NCI-H748 (cell line): ENCODE results near the gene FDPS.
"Not testable (repeated sequence)": the region's sequence is repeated elsewhere in the genome, so short reads cannot be mapped to it uniquely, and the experiment has no call there.

ENCODE experiments used
- DNase-seq: peaks from one replicate; lab custom pipeline; 2025; ENCODE audit not compliant: unreplicated experiment; lab: John Stamatoyannopoulos, UW

Gene FDPS

DNA sequence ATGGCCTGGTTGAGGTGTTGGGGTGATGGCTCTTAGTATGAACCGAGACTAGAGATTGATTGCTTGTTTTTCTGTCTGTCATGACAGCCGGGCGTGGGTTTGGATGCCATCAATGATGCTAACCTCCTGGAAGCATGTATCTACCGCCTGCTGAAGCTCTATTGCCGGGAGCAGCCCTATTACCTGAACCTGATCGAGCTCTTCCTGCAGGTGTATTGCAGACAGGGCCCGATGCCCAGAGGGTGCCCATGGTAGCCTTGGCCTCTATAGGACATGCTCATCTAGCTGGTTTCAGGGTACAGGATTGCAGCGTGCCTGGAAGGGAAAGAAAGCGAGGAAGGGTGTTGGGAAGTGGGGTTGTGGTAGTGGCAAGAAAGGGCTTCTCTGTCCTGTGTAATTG is 9.4 kb downstream of the FDPS start:
- no peak for DNase-seq

DNA sequence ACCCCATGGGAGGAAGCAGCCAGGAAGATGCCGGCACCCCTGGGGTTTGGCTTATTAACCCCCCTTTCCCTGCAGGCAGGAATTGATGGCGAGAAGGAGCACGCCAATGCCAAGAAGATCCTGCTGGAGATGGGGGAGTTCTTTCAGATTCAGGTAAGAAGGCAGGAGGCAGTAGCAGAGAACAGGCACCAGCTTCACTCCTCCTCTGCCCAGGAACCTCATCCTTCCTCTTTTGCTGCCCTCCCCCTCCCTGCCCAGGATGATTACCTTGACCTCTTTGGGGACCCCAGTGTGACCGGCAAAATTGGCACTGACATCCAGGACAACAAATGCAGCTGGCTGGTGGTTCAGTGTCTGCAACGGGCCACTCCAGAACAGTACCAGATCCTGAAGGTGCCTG is 10.9 kb downstream of the FDPS start:
- DNase-seq = no peak

DNA sequence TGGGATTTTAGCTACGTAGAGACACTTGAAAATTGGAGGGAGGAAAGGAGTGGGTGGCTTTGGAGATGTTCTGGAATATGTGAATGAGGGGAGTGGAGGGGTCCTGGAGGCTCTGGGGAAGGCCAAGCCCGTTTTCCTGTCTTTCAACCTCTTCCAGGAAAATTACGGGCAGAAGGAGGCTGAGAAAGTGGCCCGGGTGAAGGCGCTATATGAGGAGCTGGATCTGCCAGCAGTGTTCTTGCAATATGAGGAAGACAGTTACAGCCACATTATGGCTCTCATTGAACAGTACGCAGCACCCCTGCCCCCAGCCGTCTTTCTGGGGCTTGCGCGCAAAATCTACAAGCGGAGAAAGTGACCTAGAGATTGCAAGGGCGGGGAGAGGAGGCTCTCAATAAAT is 11.6 kb downstream of the FDPS start:
- DNase-seq = peak; percentile 74

DNA sequence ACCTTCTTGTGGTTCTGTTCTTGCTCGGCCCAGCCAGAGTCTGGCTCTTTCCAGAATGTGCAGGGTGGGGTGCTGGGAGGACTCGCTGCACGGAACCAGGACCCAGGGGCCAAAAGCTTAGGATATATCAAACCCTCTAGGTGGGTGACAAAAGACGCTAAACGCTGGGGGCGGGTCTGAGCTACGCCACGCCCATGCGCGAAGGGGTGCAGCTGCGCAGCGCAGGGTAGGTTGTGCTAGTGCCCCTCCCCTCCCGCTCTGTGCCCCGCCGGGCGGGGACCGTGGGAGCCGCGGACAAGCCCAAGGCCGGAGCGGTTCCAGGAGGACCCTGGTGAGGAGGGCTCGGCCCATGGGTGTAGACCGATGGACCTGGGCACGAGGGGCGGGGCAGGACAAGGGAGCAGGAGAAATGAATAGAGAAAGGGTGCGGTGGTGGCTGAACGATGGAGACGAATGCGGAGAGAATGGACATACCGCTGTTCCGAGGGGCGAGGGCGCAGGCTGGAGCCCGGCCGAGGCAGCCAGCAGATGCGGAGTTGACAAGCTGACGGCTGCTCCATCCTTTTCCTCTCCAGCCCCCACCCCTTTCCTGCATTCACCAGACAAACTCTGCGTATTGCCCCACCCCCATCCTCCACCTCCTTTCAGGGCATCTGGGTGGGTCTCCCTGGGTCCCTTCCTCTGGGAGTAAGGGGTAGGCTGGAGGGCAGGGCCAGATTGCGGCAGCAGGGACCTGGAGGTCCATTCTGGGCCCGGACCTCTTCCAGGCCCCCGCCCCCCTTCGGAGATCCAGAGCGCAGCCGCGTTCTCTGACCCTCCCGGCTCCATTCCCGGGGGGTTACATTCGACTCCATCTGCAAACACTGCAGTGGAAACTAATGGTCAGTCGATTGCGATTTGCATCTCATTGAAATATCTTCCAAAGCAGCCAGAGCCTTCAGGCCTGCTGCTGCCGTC is 12.3 kb downstream of the FDPS start, which contains the start of gene RUSC1:
Gene RUSC1 (plus strand): TSS at position 234 of the 957 bp plus-strand sequence. CDS start 880 bp downstream, outside the sequence.
- peak; percentile 90 for DNase-seq

DNA sequence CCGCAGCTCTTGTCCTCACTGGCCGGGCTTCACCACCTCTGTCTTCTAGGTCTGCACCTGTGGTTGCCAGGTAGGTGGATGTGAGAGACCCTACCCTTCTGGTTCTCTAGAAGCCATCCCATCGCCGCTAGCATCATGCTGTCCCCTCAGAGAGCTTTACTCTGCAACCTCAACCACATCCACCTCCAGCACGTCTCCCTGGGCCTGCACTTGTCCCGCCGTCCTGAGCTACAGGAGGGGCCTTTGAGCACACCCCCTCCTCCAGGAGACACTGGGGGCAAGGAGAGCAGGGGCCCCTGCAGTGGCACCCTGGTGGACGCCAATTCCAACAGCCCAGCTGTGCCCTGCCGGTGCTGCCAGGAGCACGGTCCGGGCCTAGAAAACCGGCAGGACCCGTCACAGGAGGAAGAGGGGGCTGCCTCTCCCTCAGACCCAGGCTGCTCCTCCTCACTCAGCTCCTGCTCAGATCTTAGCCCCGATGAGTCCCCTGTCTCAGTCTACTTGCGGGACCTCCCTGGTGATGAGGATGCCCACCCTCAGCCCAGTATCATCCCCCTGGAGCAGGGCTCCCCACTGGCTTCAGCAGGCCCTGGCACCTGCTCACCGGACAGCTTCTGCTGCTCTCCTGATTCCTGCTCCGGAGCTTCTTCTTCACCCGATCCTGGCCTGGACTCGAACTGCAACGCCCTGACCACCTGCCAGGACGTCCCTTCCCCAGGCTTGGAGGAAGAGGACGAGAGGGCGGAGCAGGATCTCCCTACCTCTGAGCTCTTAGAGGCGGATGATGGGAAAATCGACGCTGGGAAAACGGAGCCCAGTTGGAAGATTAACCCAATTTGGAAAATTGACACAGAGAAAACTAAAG is 13.2 kb downstream of the FDPS start:
- DNase-seq = peak; percentile 38

DNA sequence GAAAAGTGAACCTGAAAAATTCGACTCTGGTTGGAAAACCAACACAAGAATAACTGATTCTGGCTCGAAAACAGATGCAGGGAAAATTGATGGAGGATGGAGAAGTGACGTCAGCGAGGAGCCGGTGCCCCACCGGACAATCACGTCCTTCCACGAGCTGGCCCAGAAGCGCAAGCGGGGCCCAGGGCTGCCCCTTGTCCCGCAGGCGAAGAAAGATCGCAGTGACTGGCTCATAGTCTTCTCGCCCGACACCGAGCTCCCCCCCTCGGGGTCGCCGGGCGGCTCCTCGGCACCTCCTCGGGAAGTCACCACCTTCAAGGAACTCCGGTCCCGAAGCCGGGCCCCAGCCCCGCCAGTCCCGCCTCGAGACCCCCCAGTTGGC is 13.9 kb downstream of the FDPS start:
- DNase-seq = peak; percentile 46

DNA sequence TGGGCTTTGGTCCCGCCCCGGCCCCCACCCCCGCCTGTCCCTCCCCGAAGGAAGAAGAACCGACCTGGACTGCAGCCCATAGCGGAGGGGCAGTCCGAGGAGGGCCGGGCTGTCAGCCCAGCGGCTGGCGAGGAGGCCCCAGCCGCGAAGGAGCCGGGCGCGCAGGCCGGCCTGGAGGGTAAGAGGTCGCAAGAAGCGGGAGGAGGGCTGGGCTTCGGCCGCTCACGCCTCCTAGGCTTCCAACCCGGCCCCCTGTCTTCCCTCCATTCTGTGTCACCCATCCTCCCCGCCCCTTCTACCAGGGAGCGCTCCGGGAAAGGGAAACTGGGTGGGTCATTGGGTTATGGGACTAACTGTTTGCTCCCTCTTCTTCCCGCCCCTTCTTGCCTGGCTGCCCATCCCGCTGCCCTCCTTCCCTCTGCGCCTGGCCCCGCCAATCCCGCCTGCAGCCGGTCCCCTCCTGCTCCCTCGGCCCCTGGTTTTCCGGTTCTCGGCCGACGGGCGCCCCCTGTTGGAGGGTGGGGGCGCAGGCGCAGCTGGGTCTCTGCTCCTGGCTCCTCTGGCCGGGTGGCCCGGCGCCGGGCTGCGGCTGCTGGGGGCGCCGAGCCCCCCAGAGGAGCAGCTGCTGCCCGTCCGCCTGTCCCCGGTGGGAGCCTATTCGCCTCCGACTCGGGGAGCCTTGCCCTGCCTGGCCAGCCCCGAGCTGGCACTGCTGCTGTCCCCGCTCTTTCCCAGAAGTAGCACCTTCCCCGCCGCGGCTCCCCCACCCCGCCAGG is 14.5 kb downstream of the FDPS start:
- peak; percentile 91 for DNase-seq

DNA sequence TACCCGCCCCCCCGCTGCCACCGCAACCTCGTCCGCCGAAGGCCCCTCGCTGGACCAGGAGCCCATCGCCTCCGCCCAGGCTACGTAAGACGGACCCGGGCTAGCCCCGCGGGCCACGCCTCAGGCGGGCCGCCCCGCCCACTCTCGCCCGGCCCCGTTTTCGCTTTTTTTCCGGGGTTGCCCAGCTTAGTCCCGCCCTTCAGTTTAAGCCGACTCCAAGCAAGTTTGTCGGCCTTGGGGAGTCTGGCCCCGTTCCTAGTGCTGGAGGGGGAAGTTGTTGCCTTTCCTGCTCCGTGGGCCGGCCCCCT is 15.0 kb downstream of the FDPS start:
- DNase-seq = peak; percentile 84

DNA sequence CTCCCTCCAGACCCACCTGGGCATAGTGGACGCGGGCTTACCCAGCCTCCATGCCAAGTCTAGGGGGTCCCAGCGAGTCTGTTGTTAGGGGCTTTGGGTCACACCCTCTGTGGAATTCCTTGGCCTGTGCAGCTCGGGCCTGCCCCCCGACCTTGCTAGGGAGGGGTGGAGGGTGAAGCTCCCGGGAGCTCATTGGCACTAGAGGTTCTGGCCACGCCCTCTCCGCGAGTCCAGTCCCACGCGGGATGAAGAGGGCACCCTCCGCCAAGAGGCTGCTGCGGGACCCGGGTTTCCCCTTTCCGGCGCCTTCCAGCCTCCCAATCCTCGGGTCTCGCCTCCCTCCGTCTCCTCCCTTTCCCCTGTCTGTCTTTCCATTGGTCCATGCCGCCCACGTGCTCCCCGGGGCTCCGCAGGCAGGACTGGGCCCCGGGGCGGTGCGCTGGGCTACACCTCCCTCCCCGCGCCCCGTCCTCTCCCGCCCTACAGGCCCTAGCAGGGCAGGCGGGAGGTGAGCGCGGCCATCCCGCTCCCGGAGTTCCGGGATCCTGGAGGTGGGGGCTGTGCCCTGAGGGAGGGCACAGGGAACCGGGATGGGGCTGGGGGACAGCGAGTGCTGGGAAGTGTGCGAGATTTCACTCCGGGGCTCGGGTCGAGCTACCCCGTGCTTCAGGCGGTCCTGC is 15.5 kb downstream of the FDPS start:
- DNase-seq = peak; percentile 95

DNA sequence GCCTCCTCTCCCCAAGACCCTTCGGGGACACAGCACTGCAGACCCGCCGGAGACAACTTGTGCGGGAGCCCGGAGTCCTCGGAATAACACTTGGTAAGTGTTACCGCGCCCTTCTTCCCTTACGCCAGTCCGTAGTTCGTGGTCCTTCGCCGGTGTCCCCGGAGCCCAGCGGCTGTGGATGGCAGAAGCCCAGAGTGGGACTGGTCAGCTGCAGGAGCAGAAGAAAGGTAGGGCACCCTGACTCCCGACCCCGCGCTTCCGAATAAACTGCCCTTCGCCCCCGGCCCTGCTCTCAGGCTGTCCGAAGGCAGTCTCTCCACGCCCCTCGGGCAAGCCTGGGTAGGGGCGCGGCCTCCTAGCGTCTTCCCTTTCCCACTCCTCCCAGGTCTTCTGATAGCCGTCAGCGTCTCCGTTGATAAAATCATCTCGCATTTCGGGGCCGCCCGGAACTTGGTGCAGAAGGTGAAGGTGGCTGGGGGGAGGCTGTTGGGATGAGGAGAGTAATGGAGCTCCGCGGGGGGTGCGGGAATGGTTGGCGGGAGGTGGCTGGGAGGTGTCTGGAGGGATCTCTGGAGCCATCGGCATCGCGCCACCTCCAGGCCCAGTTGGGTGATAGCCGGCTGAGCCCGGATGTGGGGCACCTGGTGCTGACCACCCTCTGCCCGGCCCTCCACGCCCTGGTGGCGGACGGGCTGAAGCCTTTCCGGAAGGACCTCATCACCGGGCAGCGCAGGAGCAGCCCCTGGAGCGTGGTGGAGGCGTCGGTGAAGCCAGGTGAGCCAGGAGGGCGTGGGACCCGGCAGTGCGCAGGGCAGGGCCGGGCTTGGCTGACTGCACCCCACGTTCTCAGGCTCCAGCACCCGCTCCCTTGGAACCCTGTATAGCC is 16.3 kb downstream of the FDPS start:
- DNase-seq = peak; percentile 82

DNA sequence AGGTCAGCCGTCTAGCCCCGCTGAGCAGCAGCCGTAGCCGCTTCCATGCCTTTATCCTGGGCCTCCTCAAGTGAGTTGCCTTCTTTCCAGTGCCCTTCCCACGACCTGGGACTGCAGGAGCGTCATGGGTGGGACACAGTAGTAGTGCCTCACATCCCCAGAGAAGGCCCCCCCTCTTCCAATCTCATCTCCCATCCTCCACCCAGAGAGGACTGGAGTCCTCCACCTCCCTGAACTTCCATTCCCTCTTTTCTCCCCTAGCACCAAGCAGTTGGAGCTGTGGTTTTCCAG is 16.9 kb downstream of the FDPS start:
- DNase-seq = no peak

DNA sequence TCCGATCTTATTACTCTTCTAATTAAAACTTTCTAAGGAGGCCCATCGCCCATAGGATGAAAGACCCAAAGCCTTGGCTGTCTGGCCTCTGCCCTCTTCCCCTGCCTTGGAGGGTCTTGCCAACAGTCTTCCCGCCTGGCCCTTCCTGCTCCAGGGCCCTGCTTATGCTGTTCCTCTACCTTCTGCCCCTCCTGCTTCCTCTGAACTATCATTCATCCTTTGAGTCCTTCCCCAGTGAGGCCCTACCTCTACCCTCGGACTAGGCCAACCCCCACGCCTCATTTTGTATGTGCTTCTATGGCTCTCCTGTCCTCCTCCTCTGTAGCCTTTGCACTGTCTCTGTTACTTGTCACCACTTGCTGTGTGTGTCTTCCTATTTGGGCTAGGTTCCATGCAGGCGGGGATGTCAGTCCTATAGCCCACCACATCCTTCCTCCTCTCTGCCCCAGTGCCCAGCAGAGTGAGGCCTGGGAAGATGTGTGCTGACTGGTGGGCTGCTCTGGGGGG is 17.4 kb downstream of the FDPS start:
- DNase-seq = no peak

DNA sequence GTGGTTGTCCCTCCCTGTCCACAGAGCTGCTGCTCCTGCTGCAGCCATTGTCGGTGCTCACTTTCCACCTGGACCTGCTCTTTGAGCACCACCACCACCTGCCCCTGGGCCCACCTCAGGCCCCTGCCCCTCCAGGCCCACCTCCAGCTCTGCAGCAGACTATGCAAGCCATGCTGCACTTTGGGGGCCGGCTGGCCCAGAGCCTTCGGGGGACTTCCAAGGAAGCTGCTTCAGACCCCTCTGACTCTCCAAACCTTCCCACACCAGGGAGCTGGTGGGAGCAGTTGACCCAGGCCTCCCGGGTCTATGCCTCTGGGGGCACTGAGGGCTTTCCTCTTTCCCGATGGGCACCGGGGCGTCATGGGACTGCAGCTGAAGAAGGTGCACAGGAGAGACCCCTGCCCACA is 18.0 kb downstream of the FDPS start:
- DNase-seq = no peak

DNA sequence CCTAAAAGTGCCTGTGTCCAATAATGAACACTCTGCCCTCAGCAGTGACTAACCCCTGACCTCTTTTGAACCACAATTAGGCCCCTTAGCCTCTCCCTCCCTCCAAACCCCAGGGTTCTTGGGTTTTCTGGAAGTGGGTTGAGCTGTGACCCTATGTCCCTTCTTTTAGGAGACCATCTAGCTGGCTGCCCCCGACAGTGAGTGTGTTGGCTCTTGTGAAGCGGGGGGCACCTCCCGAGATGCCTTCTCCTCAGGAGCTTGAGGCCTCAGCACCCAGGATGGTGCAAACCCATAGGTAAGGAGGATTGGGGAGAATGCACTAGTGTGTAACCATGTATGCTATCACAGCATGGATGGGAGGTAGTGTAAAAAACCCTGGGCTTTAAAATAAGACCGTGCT is 19.3 kb downstream of the FDPS start:
- DNase-seq = no peak

DNA sequence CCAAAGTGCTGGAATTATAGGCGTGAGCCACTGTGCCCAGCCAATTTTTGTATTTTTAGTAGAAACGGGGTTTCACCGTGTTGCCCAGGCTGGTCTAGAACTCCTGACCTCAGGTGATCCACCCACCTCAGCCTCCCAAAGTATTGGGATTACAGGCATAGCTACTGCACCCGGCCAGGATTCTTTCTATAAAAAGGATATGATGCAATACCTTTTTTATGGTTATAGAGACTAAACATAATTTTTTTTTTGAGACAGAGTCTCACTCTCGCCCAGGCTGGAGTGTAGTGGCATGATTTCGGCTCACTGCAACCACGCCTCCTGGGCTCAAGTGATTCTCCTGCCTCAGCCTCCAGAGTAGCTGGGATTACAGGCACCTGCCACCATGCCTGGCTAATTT is 20.2 kb downstream of the FDPS start:
- DNase-seq = not testable (repeated sequence)

DNA sequence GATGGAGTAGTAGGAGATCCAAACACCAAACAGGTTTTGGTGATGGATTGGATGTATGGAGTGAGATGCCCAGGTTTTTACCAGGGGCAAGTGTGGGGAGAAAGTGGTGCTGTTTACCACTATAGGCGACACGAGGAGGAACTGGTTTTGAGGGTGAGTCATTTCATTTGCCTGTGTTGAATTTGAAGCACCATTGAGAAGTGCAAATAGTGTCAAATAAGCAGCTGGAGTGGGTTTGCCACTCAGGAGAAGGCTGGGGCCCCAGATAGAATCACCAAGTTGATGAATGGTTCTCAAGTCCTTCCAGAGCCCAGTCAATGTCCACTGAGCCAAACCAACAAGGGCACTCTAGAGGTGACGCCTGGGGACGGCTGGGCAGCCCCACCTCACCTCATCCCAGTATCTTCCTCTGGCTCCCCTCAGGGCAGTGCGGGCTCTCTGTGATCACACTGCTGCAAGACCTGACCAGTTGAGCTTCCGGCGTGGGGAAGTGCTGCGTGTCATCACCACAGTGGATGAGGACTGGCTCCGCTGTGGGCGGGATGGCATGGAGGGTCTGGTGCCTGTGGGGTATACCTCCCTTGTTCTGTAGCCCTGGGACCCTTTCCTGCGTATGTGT is 21.4 kb downstream of the FDPS start:
- no peak for DNase-seq

DNA sequence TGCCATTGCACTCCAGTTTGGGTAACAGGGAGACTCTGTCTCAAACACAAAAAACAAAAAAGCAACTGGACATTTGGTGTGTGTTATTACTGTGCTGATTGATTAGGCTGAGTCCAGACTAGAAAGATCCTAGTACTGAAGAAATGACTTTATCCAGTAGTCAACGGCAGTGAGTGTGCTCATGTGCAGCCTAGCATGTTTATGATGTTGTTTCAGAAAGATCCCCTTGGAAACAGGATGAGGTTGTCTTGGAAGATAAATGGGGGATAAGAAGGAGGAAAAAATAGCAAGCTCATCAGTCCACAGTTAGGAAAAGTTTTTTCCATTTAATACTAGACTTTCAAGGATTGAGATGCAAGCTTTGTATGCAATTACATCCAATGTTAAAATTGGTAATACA is 26.3 kb downstream of the FDPS start:
- no peak for DNase-seq

DNA sequence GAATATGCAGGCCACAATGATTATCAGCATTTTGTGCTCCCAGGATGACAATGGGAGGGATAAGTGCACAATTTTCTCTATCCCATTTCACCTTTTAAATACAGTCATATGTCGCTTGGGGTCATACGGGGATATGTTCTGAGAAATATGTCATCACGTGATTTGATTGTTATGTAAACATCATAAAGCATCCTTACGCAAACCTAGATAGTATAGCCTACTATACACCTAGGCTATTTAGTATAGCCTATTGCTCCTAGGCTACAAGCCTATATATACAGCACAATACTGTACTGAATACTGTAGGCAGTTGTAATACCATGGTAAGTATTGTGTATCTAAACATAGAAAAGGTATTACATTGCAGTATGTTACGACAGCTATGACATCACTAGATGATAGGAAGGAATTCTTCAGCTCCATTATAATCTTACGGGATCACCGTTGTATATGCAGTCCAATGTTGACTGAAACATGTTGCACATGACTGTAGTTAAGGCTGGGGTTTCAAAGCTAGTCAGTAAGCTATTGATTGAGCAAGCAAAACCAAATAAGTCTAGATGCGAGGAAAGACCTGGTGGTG is 30.9 kb downstream of the FDPS start:
- DNase-seq = no peak

DNA sequence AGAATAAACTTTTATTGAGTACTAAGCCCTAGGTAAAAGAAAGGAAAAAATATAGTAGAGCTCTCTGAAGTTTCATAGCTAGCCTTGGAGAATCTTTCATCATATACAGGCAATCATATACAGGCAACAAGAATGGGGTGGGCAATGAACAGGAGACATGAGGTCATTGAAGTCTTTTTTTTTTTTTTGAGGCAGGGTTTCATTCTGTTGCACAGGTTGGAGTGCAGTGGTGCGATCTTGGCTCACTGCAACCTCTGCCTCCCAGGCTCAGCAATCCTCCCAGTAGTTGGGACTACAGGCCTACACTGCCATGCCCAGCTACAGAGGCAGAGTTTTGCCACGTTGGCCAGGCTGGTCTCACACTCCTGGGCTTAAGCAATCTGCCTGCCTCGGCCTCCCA is 34.2 kb downstream of the FDPS start:
- DNase-seq = no peak
